NT2/D1 (cell line): ENCODE measurements around the gene ARHGEF19.
"Not testable (repeated sequence)": the region's sequence is repeated elsewhere in the genome, so short reads cannot be mapped to it uniquely, and the experiment has no call there.

ENCODE experiments used
- SUZ12 ChIP-seq: IDR thresholded peaks from 2 replicates; pipeline ENCODE4 v1.6.1; 2011; ENCODE audit not compliant: insufficient read length, insufficient read depth; ENCODE audit errors: extremely low read depth
- YY1 ChIP-seq: IDR thresholded peaks from 2 replicates; pipeline ENCODE4 v1.6.1; 2011; ENCODE audit not compliant: insufficient read length, insufficient read depth
- ZNF274 ChIP-seq: IDR thresholded peaks from 2 replicates; pipeline ENCODE4 v1.6.1; 2011; ENCODE audit warnings: mild to moderate bottlenecking, low read depth, low read length

DNA sequence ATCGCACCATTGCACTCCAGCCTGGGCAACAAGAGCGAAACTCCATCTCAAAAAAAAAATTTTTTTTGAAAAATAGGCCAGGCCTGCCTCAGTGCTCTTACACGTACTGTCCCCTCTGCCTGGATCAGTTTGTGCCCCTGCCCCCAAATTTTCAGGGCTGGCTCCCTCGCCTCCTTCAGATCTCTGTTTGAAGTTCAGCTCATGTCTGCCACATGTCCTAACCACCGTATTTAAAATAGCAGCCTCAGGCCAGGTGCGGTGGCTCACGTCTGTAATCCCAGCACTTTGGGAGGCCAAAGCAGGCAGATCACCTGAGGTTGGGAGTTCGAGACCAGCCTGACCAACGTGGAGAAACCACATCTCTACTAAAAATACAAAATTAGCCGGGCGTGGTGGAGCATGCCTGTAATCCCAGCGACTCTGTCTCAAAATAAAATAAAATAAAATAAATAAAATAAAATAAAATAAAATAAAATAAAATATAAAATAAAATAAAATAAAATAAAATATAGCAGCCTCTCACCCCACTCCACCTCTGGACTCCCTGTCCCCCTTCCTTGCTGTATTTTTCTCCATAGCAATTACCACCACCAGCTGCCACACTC, 48.7 kb downstream of the ARHGEF19 start:
- not testable (repeated sequence) for TF ChIP-seq ZNF274, YY1, SUZ12
